Measurements from ENCODE around the gene UHRF1.
A peak's percentile ranks its signal among the peaks of the same experiment; 100 is the strongest.

The UHRF1 gene

DNA sequence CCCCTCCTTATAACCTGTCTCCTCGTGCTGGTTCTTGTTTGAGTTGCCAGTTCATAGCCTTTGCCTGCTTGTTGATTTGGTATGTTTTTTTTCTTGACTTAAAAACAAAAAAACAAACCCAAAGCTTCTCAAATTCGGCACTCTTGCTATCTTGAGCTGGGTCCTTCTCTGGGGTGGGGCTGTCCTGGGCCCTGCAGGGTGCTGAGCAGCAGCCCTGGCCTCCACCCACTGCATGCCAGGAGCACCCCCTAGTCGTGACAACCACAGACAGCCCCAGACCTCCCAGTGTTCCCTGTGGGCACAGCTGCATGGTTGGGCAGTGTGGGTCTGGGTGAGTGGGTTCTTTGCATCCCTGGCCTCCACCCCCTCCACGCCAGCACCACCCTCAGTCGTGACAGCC is 87.4 kb downstream of the UHRF1 start:
- Histone ChIP-seq H3K36me3 (replicated peaks; ENCODE audit: low read depth, low read length) (peaks cover 15% of the 10 kb centered on the region), H2AFZ (ENCODE audit: low read depth, low read length) (no peak overlapping the region), H3K27ac (ENCODE audit: low read length) (no peak overlapping the region), H3K27me3 (ENCODE audit: low read depth, low read length) (no peaks in the 10 kb centered on the region), H3K4me1 (ENCODE audit: low read length) (no peaks in the 10 kb centered on the region), H3K79me2 (ENCODE audit: low read length) (peaks cover 78% of the 10 kb centered on the region), H3K9ac (ENCODE audit: low read length) (no peak overlapping the region), H3K9me3 (ENCODE audit: insufficient read depth, low read length) (no peaks in the 10 kb centered on the region), H3K4me2 (ENCODE audit: low read length) (no peak overlapping the region), H4K20me1 (ENCODE audit: insufficient read depth, low read length) (peaks cover 93% of the 10 kb centered on the region), H3K4me3 (ENCODE audit: low read length) (no peak overlapping the region)
- TF ChIP-seq, protein P1, sequence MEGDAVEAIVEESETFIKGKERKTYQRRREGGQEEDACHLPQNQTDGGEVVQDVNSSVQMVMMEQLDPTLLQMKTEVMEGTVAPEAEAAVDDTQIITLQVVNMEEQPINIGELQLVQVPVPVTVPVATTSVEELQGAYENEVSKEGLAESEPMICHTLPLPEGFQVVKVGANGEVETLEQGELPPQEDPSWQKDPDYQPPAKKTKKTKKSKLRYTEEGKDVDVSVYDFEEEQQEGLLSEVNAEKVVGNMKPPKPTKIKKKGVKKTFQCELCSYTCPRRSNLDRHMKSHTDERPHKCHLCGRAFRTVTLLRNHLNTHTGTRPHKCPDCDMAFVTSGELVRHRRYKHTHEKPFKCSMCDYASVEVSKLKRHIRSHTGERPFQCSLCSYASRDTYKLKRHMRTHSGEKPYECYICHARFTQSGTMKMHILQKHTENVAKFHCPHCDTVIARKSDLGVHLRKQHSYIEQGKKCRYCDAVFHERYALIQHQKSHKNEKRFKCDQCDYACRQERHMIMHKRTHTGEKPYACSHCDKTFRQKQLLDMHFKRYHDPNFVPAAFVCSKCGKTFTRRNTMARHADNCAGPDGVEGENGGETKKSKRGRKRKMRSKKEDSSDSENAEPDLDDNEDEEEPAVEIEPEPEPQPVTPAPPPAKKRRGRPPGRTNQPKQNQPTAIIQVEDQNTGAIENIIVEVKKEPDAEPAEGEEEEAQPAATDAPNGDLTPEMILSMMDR (IDR thresholded peaks at IDR 0.05; ENCODE audit: low read depth, low read length), result no peak
- TF ChIP-seq EZH2phosphoT487 (IDR thresholded peaks at IDR 0.05; ENCODE audit: low read depth), result no peak

DNA sequence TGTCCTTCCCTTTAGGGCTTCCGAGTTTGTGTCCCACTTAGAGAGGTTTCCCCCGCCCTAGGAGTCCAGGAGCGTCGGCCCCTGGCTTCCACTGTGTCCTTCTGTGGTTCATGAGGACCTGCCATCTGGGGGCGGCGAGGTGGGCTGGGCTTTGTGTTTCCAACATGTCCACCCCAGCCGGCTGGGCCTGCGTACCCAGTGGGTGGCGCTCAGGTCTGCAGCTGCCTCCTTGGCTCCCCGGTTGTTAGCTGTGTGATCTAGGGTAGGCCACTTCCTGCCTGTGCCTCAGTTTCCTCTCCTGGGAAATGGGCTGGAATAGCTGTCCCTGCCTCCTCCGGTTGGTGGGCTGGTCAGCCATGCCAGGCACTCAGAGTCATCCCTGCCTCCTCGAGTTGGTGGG is 88.0 kb downstream of the UHRF1 start:
- Histone ChIP-seq H3K9ac (ENCODE audit: low read length) (no peak overlapping the region), H2AFZ (ENCODE audit: low read depth, low read length) (no peak overlapping the region), H3K4me1 (ENCODE audit: low read length) (no peaks in the 10 kb centered on the region), H3K27ac (ENCODE audit: low read length) (no peak overlapping the region), H3K79me2 (ENCODE audit: low read length) (peaks cover 75% of the 10 kb centered on the region), H4K20me1 (ENCODE audit: insufficient read depth, low read length) (peaks cover 93% of the 10 kb centered on the region), H3K4me2 (ENCODE audit: low read length) (no peak overlapping the region), H3K9me3 (ENCODE audit: insufficient read depth, low read length) (no peaks in the 10 kb centered on the region), H3K4me3 (ENCODE audit: low read length) (no peak overlapping the region), H3K27me3 (ENCODE audit: low read depth, low read length) (no peaks in the 10 kb centered on the region), H3K36me3 (replicated peaks; ENCODE audit: low read depth, low read length) (peaks cover 15% of the 10 kb centered on the region)
- TF ChIP-seq EZH2phosphoT487 (IDR thresholded peaks at IDR 0.05; ENCODE audit: low read depth), result no peak
- TF ChIP-seq, protein P1 (IDR thresholded peaks at IDR 0.05; ENCODE audit: low read depth, low read length), result no peak

DNA sequence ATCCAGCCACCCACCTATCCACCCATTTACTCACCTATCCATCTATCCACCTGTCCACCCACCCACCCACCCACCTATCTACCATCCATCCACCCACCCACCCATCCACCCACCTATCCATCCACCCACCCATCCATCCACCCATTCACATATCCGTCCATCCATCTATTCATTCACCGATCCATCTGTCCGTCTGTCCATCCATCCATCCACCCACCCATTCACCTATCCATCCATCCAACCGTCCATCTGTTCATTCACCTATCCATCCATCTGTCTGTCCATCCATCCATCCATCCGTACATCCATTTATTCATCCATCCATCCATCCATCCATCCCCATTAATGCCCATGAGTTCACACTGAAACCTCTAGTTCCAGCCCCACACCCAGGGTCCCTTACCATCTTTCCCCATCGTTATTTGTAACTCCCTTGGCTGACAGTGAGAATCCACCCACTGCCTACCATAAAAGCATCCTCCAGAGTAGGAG is 90.9 kb downstream of the UHRF1 start:
- peaks cover 92% of the 10 kb centered on the region for H4K20me1 ChIP-seq (ENCODE audit: insufficient read depth, low read length)
- TF ChIP-seq, protein P1 (IDR thresholded peaks at IDR 0.05; ENCODE audit: low read depth, low read length), result no peak
- no peak for TF ChIP-seq EZH2phosphoT487 (IDR thresholded peaks at IDR 0.05; ENCODE audit: low read depth)
- peaks cover 74% of the 10 kb centered on the region for H3K79me2 ChIP-seq (ENCODE audit: low read length)

DNA sequence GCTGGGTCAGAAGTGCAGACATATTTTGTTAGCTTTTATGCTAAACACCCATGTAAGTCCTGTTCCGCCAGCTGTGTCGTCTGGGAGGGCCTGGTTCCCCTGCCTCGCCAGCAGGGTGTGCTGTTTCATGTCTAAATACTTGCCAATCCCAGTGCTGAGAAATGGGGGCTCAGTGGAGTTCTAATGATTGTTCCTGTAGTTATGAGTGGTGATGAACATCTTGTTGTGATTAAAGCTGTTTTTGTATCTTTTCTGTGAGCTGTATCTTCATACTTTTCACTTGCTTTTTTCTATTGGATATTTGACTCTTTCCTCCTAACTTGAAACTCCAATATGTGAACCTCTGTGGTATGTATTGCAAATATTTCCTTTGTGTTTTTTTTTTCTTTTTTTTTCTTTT is 92.3 kb downstream of the UHRF1 start:
- H3K79me2 ChIP-seq (ENCODE audit: low read length), result peaks cover 72% of the 10 kb centered on the region
- no peaks in the 10 kb centered on the region for H3K4me1 ChIP-seq (ENCODE audit: low read length)
- no peak overlapping the region for H3K9ac ChIP-seq (ENCODE audit: low read length)
- no peaks in the 10 kb centered on the region for H3K9me3 ChIP-seq (ENCODE audit: insufficient read depth, low read length)
- no peak overlapping the region for H3K4me2 ChIP-seq (ENCODE audit: low read length)
- H3K27ac ChIP-seq (ENCODE audit: low read length), result no peak overlapping the region
- no peak overlapping the region for H3K4me3 ChIP-seq (ENCODE audit: low read length)
- H3K27me3 ChIP-seq (ENCODE audit: low read depth, low read length), result no peaks in the 10 kb centered on the region
- H4K20me1 ChIP-seq (ENCODE audit: insufficient read depth, low read length), result peaks cover 92% of the 10 kb centered on the region
- H3K36me3 ChIP-seq (replicated peaks; ENCODE audit: low read depth, low read length), result peaks cover 14% of the 10 kb centered on the region
- H2AFZ ChIP-seq (ENCODE audit: low read depth, low read length), result no peak overlapping the region
- no peak for TF ChIP-seq EZH2phosphoT487 (IDR thresholded peaks at IDR 0.05; ENCODE audit: low read depth)
- TF ChIP-seq, protein P1 (IDR thresholded peaks at IDR 0.05; ENCODE audit: low read depth, low read length), result peak; percentile 88

More for the DNA sequence above, 90.9 kb downstream of the UHRF1 start:
- Histone ChIP-seq H3K4me1 (ENCODE audit: low read length) (no peaks in the 10 kb centered on the region), H3K4me2 (ENCODE audit: low read length) (no peak overlapping the region), H3K4me3 (ENCODE audit: low read length) (no peak overlapping the region), H2AFZ (ENCODE audit: low read depth, low read length) (no peak overlapping the region), H3K9me3 (ENCODE audit: insufficient read depth, low read length) (no peaks in the 10 kb centered on the region), H3K36me3 (replicated peaks; ENCODE audit: low read depth, low read length) (peaks cover 15% of the 10 kb centered on the region), H3K27ac (ENCODE audit: low read length) (no peak overlapping the region), H3K9ac (ENCODE audit: low read length) (no peak overlapping the region), H3K27me3 (ENCODE audit: low read depth, low read length) (no peaks in the 10 kb centered on the region)
